HG03558 (cell line): ENCODE data around the gene STIM1.
"Not testable (repeated sequence)": the region's sequence is repeated elsewhere in the genome, so short reads cannot be mapped to it uniquely, and the experiment has no call there.

ENCODE experiments used
- ATAC-seq: cut with Tn5 transposase; IDR thresholded peaks from one replicate; pipeline ENCODE4 v1.9.1; 2021; ENCODE audit warnings: moderate number of reproducible peaks; ENCODE audit not compliant: unreplicated experiment; ENCODE audit errors: extremely low read depth

STIM1 gene

GRCh38 chr11:3878258-3878584 lies 22.8 kb downstream of the STIM1 start:
- ATAC-seq: no peak

- ATAC-seq: no peak
Observed at GRCh38 chr11:3879216-3879966, 23.9 kb downstream of the STIM1 start.

- ATAC-seq: no peak
Observed at GRCh38 chr11:3879967-3880542, 24.6 kb downstream of the STIM1 start.

GRCh38 chr11:3880724-3881123 lies 25.3 kb downstream of the STIM1 start:
- ATAC-seq: peak; percentile 33

GRCh38 chr11:3882655-3883054 lies 27.2 kb downstream of the STIM1 start:
- ATAC-seq: no peak

- ATAC-seq: no peak
Observed at GRCh38 chr11:3885855-3886254, 30.4 kb downstream of the STIM1 start.

GRCh38 chr11:3886985-3887384 lies 31.5 kb downstream of the STIM1 start:
- ATAC-seq: no peak

- no peak for ATAC-seq
Observed at GRCh38 chr11:3888876-3889275, 33.4 kb downstream of the STIM1 start.

GRCh38 chr11:3890014-3890413 lies 34.5 kb downstream of the STIM1 start:
- no peak for ATAC-seq

- no peak for ATAC-seq
Observed at GRCh38 chr11:3890806-3891205, 35.3 kb downstream of the STIM1 start.

GRCh38 chr11:3891751-3892150 lies 36.3 kb downstream of the STIM1 start:
- no peak for ATAC-seq

- ATAC-seq: no peak
Observed at GRCh38 chr11:3892156-3892555, 36.7 kb downstream of the STIM1 start.

- no peak for ATAC-seq
Observed at GRCh38 chr11:3893311-3893710, 37.8 kb downstream of the STIM1 start.

GRCh38 chr11:3894128-3894731 lies 38.8 kb downstream of the STIM1 start:
- peak; percentile 90 for ATAC-seq

- no peak for ATAC-seq
Observed at GRCh38 chr11:3896644-3897043, 41.2 kb downstream of the STIM1 start.

GRCh38 chr11:3900230-3900629 lies 44.8 kb downstream of the STIM1 start:
- not testable (repeated sequence) for ATAC-seq

- ATAC-seq: no peak
Observed at GRCh38 chr11:3901249-3902025, 46.0 kb downstream of the STIM1 start.

GRCh38 chr11:3902441-3902840 lies 47.0 kb downstream of the STIM1 start:
- ATAC-seq: no peak

- ATAC-seq: no peak
Observed at GRCh38 chr11:3903207-3903896, 47.9 kb downstream of the STIM1 start.

GRCh38 chr11:3904228-3904627 lies 48.8 kb downstream of the STIM1 start:
- no peak for ATAC-seq
